Fibroblast of the aortic adventitia (primary cell): ENCODE measurements around the gene BIK. TPM values are rescaled to one million over a fixed set of nuclear protein-coding genes. Genes with fewer than 3 reads are reported as not detected.

Experiments used
- DNase-seq: peaks from one replicate; pipeline ENCODE4 v3.0.0-alpha.2; 2010; ENCODE audit warnings: low read depth
- H3K4me3 ChIP-seq: 2 replicates; pipeline ENCODE4 v1.5.1; 2011; ENCODE audit warnings: low read depth, mild to moderate bottlenecking, control low read depth, low read length, moderate library complexity
- CTCF ChIP-seq: IDR thresholded peaks from 2 replicates; pipeline ENCODE4 v1.5.1; 2011; ENCODE audit warnings: mild to moderate bottlenecking, low read length, control low read depth, inconsistent platforms; ENCODE audit not compliant: insufficient read depth
- total RNA-seq: library from RNA; depleted of rRNA; stranded (reverse); fragments of >200 nt; gene quantifications from 2 replicates; pipeline ENCODE4 v1.2.3, GENCODE V29; 2012; ENCODE audit warnings: low replicate concordance

The BIK gene
- total RNA-seq, 1 donor, result not detected

- no peak overlapping the region for H3K4me3 ChIP-seq
- TF ChIP-seq CTCF, result no peak
- DNase-seq, result no peak
Measured at GRCh38 chr22:43080616-43081015, 29.9 kb upstream of the BIK start.

- DNase-seq, result peak; percentile 44
- no peak for TF ChIP-seq CTCF
- H3K4me3 ChIP-seq, result no peak overlapping the region
Measured at GRCh38 chr22:43081968-43082367, 28.6 kb upstream of the BIK start.

DNA sequence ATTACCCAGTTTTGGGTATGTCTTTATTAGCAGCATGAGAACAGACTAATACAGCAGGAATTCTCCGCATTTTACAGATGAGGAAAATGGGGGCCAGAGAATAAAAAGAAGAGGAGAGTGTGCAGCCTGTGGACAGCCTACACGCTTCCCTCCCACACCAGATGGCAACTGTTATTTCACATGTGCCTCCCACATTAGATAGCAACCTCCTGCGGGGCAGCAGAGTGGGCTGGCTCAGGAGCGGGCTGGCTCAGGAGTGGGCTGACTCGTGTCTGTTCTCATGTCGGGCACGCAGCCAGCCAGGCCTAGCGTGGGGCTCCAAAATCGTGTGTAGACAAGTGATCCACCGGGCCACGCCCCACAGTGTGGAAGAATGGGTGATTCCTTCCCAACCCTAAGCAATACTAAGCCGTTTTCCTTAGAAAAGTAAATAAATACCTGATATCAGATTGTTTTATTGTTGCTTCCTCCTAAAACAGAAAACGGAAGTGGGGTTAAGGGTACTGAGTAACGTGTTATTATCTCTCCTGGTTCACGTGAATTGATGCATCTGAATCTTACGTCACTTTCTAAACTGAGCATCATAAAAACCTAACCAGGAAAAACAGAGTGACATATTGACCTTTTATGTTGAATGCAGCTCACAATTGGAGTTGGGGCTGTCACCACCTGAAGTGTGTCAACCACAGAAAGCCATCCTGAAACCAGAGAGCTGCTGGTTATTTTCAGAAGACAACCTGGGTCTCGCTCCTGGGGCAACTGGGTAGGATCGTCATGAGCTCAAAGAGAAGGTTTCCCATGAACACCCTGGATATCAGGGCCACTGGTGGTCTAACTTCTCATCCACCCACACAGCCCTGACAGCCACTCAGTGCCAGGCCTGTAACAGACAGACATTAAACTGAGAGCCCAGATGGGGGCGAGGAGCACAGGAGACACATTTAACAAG, 24.6 kb upstream of the BIK start:
- no peak overlapping the region for H3K4me3 ChIP-seq
- no peak for DNase-seq
- TF ChIP-seq CTCF, result no peak

DNA sequence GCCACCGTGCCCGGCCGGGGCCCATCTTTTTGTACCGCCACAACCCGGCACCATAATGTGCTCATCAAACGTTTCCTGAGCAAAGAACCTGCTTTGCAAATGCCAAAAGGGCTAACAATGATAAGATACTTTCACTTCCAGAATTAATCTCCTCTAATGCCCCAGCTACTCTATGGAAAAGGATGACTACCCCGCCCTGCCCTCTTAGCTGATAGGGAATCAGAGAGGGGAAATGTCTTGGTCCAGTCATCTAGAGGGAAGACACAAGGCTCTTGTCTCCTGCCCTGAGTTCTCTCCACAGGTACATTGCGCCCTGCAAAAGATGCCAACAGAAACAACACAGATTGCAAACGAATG, 21.9 kb upstream of the BIK start:
- DNase-seq, result peak; percentile 4
- H3K4me3 ChIP-seq, result peak overlapping the region; percentile 87
- no peak for TF ChIP-seq CTCF

DNA sequence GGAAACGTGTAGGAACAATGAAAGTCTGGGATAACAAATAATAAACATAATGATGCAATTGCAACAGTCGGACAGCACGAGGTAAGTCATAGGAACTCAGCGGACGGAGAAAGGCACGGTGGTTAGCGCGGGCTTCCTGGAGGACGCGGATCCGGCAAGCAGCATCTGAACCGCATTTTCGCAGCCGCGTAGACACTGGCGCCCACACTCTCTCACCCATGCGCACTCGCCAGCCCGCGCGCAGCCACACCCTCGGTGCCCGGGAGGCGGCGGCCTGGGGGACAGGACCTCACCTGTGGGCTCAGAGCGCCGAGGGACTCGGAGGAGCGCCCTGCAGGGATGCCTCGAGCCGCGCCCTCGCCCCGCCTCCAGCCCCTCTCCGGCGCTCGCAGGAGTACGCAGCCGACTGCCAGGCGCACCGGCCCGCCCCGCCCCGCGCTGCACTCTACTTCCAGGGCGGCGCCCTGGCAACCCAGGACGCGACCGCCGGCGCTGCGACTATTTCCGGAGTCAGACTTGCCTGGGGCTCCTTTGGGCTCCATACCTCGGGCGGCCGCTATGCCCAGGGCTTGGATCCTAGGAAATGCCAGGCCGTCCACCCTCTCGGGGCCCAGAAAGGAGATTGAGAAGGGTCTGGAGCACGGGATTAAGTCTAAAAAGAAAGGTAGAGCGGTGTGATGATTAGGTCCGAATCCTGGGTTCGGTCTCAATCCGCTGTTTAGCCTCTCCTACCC, 21.4 kb upstream of the BIK start, which contains the start of gene TTLL1:
TSS of gene TTLL1 (minus strand) at position 408 of the 734 bp plus-strand sequence. CDS start 13,805 bp downstream, outside the sequence.
- DNase-seq, result peak; percentile 74
- peak; percentile 27 for TF ChIP-seq CTCF
- H3K4me3 ChIP-seq, result peak within 1 kb of the TSS; percentile 87

DNA sequence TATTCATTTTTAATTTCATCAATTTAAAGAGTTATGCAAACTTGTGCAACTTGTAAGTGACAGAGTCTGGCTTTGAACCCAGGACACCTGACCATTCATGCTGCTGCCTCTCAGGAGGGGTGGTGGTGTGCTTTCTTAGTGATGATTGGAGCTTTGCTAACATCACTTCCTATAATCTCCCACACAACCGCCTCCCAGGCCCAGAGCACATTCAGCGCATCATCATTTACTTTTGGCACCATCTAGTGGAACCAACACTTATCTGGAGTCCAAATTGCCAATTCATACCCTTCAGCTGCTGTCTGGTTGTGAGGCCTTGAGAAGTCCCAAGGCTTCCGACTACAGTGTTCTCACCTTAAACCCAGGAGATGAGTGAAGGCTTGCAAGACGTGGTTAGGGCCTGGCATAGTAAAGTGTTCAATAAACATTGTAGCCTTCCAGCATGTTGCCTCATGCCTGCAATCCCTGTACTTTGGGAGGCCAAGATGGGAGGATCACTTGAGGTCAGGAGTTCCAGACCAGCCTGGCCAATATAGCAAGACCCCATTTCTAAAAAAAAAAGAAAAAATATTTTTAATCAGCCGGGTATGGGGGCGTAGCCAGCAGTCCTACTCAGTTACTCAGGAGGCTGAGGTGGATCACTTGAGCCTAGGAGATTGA, 20.3 kb upstream of the BIK start:
- peak; percentile 87 for DNase-seq
- TF ChIP-seq CTCF, result peak; percentile 41
- H3K4me3 ChIP-seq, result no peak overlapping the region
